Brain microvascular endothelial cell (primary cell): ENCODE measurements around the gene PRKN.

ENCODE experiments used
- DNase-seq: peaks from one replicate; pipeline ENCODE4 v3.0.0-alpha.2; 2020
- H3K27ac ChIP-seq: fragments of 250-450 bp; sonication (Bioruptor Pico); 2 replicates; pipeline ENCODE4 v1.5.1; 2020; ENCODE audit warnings: mild to moderate bottlenecking, moderate library complexity
- H3K27me3 ChIP-seq: fragments of 250-450 bp; sonication (Bioruptor Pico); replicated peaks from 2 replicates; pipeline ENCODE4 v1.5.1; 2020; ENCODE audit warnings: mild to moderate bottlenecking
- H3K36me3 ChIP-seq: fragments of 250-450 bp; sonication (Bioruptor Pico); replicated peaks from 2 replicates; pipeline ENCODE4 v1.5.1; 2020; ENCODE audit warnings: mild to moderate bottlenecking
- H3K4me3 ChIP-seq: 2 replicates; pipeline ENCODE4 v1.5.1; 2011; ENCODE audit warnings: low read depth, mild to moderate bottlenecking, control low read depth, low read length, moderate library complexity
- in situ Hi-C: cut with HindIII; loops from 2 replicates; pipeline ENCODE4 v1.10.0; 2017; ENCODE audit warnings: low sequenced_read_pairs, low pct_ligation_motif_present
- TF ChIP-seq, protein P1 (sequence below): IDR thresholded peaks from 2 replicates; pipeline ENCODE4 v1.5.1; 2011; ENCODE audit warnings: low read depth, mild to moderate bottlenecking, moderate library complexity, low read length, control low read depth, inconsistent platforms; ENCODE audit errors: missing control alignments

Gene PRKN

DNA sequence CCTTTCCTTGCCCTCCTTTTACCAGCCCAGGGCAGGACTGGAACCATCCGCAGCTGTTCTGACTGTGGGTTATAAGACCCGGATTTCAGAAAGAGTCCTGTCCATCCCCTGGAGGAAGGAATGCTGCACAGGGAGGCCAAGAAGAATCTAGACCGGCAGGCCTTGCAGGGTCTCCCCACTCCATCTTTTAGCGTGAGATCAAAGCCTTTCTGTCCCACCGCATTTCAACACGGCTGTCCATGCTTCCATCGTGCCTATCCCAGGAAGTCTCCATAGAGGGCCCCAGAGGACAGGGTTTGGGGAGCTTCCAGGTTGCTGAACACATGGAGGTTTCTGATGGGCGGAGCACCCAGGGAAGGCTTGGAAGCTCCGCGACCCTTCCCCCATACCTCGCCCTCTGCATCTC, 1374.4 kb downstream of the PRKN start:
- Histone ChIP-seq H3K27ac (no peak overlapping the region), H3K4me3 (no peak overlapping the region), H3K27me3 (no peaks in the 10 kb centered on the region), H3K36me3 (no peaks in the 10 kb centered on the region)
- TF ChIP-seq, protein P1, sequence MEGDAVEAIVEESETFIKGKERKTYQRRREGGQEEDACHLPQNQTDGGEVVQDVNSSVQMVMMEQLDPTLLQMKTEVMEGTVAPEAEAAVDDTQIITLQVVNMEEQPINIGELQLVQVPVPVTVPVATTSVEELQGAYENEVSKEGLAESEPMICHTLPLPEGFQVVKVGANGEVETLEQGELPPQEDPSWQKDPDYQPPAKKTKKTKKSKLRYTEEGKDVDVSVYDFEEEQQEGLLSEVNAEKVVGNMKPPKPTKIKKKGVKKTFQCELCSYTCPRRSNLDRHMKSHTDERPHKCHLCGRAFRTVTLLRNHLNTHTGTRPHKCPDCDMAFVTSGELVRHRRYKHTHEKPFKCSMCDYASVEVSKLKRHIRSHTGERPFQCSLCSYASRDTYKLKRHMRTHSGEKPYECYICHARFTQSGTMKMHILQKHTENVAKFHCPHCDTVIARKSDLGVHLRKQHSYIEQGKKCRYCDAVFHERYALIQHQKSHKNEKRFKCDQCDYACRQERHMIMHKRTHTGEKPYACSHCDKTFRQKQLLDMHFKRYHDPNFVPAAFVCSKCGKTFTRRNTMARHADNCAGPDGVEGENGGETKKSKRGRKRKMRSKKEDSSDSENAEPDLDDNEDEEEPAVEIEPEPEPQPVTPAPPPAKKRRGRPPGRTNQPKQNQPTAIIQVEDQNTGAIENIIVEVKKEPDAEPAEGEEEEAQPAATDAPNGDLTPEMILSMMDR, result peak; percentile 57
- in situ Hi-C loops, result loop anchor here (25.0 kb wide), 1 partner anchor 391 kb away; no protein-coding TSS in a partner anchor
- DNase-seq, result no peak

DNA sequence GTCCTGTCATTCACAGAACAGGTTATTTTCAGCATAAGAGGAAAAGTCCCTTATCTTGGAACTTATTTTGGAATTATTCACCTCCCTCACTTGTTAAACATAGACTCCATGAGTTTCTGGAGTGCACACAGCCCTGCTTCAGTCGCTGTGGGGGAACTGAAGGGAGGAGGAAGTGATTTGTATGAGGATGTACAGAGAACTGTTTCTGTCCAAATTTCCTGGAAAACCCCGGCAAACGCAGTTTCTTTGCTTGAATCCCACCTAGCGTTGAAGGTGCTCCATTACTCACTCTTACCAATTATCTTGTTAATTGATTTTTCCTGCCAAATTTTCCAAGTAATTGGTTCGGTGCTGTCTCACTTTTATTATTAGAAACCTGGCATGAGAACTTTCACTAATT, 1375.7 kb downstream of the PRKN start:
- no peak for DNase-seq
- H3K27ac ChIP-seq, result no peak overlapping the region
- TF ChIP-seq, protein P1, result no peak
- no peaks in the 10 kb centered on the region for H3K27me3 ChIP-seq
- no peak overlapping the region for H3K4me3 ChIP-seq
- in situ Hi-C loops, result loop anchor here (25.0 kb wide), 1 partner anchor 390 kb away; no protein-coding TSS in a partner anchor
- H3K36me3 ChIP-seq, result no peaks in the 10 kb centered on the region

DNA sequence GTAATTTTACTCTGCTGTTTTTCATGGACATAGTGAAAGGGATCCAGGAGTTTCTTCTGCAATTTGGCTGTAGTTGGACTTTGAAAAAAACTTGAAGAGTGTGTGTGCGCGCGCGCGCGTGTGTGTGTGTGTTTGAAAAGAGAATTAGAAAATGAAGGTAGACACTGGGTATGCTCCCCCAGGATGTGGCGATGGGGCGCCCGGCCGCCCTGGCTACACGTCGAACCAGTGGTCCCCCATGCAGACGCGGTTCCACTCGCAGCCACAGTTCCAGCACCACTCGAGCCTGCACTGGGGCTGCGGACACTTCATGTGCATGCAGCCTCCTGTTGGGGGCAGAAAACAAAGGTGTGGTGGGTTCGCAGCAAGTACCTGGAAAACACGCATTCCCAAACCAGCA, 1377.7 kb downstream of the PRKN start:
- Histone ChIP-seq H3K4me3 (no peak overlapping the region), H3K27me3 (no peaks in the 10 kb centered on the region), H3K27ac (no peak overlapping the region), H3K36me3 (no peaks in the 10 kb centered on the region)
- DNase-seq, result no peak
- in situ Hi-C loops, result loop anchor here (25.0 kb wide), 1 partner anchor 388 kb away; no protein-coding TSS in a partner anchor
- TF ChIP-seq, protein P1, result no peak

DNA sequence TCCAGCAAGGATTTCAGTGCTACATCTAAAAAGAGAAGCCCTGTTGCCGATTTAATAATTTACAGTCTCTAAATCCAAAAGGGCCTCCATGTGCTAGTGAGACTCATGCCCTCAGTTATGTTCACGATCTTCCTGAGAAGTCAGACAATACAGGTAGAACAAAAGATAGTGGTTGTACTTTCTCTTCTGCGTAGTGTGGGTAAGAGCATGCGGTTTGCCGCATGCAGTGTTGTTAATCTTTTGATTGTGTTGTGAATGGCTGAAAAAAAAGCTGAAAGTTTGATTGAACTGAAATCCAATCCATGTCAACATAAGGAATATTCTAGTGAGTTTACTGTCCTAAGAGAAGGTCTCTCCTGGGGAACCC, 1379.0 kb downstream of the PRKN start:
- no peak overlapping the region for H3K27ac ChIP-seq
- no peaks in the 10 kb centered on the region for H3K36me3 ChIP-seq
- no peaks in the 10 kb centered on the region for H3K27me3 ChIP-seq
- TF ChIP-seq, protein P1, result no peak
- DNase-seq, result no peak
- in situ Hi-C loops, result no loop called here
- no peak overlapping the region for H3K4me3 ChIP-seq

DNA sequence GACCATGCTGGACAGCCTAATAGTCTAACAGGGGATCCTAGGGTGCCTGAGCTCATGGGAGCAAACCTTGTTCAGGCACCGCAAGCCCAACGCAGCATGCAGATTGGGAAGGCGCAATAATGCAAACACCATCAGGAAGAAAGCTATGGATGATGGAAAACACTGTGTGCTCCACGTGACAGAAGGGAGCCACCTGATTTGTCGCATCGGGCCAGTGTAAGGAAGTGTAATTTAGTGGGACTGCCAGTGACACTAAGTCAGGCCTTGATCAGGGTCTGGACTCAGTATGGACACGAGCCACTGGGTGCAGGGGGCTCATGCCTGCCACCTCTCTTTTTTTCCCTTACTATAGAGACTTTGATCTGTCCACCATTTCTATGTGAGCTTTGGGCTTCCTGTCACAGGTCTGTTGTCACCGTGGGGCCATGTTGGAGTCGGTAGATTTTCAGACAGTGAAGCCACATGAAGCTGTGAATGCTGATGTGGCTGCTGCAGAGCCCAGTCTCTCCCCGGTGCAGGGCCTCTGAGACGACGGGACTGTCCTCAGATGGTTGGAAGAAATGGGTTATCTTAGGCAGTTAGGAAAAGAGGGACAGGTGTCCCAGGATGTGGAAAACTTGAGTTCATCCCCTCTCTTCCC, 1379.5 kb downstream of the PRKN start:
- TF ChIP-seq, protein P1, result no peak
- H3K27ac ChIP-seq, result no peak overlapping the region
- H3K4me3 ChIP-seq, result no peak overlapping the region
- H3K36me3 ChIP-seq, result no peaks in the 10 kb centered on the region
- DNase-seq, result no peak
- H3K27me3 ChIP-seq, result no peaks in the 10 kb centered on the region
- in situ Hi-C loops, result no loop called here

DNA sequence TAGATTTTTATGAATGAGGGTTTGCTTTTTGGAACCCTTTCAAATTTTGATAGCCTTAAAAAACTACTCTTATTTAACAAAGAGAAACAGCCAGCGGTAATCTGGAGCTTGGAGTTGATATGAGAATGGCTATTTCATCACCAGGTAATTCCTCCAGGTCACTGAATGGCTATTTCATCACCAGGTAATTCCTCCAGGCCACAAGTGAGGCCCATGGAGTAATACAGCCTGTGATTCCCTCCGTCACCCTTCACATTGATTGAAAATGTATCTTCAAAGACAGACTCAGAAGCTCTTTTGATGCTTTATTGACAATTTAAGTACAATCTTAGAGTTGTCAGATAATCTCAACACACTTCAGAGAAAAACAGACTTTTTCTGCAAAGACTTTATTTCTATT, 1380.4 kb downstream of the PRKN start:
- in situ Hi-C loops, result no loop called here
- TF ChIP-seq, protein P1, result no peak
- H3K36me3 ChIP-seq, result no peaks in the 10 kb centered on the region
- DNase-seq, result no peak
- H3K27me3 ChIP-seq, result no peaks in the 10 kb centered on the region
- no peak overlapping the region for H3K27ac ChIP-seq
- no peak overlapping the region for H3K4me3 ChIP-seq
